HG03460 (cell line): ENCODE results near the gene RTP2.
A peak's percentile ranks its signal among the peaks of the same experiment; 100 is the strongest.
"Not testable (repeated sequence)": the region's sequence is repeated elsewhere in the genome, so short reads cannot be mapped to it uniquely, and the experiment has no call there.

Source experiments
- ATAC-seq: cut with Tn5 transposase; IDR thresholded peaks from one replicate; pipeline ENCODE4 v1.9.1; 2021; ENCODE audit not compliant: unreplicated experiment

RTP2 gene

GRCh38 chr3:187717572-187717971 is 15.2 kb upstream of the RTP2 start:
- ATAC-seq = no peak

GRCh38 chr3:187714404-187714979 is 12.1 kb upstream of the RTP2 start:
- ATAC-seq = peak; percentile 87

- no peak for ATAC-seq
These were observed 11.1 kb upstream of the RTP2 start for GRCh38 chr3:187713504-187713903.

- no peak for ATAC-seq
These were observed 6.8 kb upstream of the RTP2 start for GRCh38 chr3:187709155-187709554.

- ATAC-seq = no peak
These were observed 6.3 kb upstream of the RTP2 start for GRCh38 chr3:187708696-187709095.

- ATAC-seq = no peak
These were observed 4.6 kb upstream of the RTP2 start for GRCh38 chr3:187706971-187707370.

GRCh38 chr3:187705164-187705563 is 2.8 kb upstream of the RTP2 start:
- no peak for ATAC-seq

- no peak for ATAC-seq
These were observed 2.1 kb downstream of the RTP2 start for GRCh38 chr3:187700249-187700648.

GRCh38 chr3:187698499-187699399 is 3.6 kb downstream of the RTP2 start:
- no peak for ATAC-seq

GRCh38 chr3:187696021-187696420 is 6.3 kb downstream of the RTP2 start:
- ATAC-seq = no peak

GRCh38 chr3:187695449-187695848 is 6.9 kb downstream of the RTP2 start:
- ATAC-seq = no peak

- no peak for ATAC-seq
These were observed 7.6 kb downstream of the RTP2 start for GRCh38 chr3:187694801-187695200.

GRCh38 chr3:187693431-187693830 is 8.9 kb downstream of the RTP2 start:
- ATAC-seq = no peak

- no peak for ATAC-seq
These were observed 12.4 kb downstream of the RTP2 start for GRCh38 chr3:187689984-187690383.

GRCh38 chr3:187686621-187687273 is 15.6 kb downstream of the RTP2 start:
- no peak for ATAC-seq

- no peak for ATAC-seq
These were observed 16.4 kb downstream of the RTP2 start for GRCh38 chr3:187685948-187686347.

GRCh38 chr3:187684880-187685279 is 17.5 kb downstream of the RTP2 start:
- ATAC-seq = no peak

- no peak for ATAC-seq
These were observed 17.9 kb downstream of the RTP2 start for GRCh38 chr3:187684444-187684843.

- ATAC-seq = not testable (repeated sequence)
These were observed 20.6 kb downstream of the RTP2 start for GRCh38 chr3:187681756-187682155.

GRCh38 chr3:187679638-187680396 is 22.5 kb downstream of the RTP2 start:
- ATAC-seq = peak; percentile 90

GRCh38 chr3:187678726-187679268 is 23.6 kb downstream of the RTP2 start:
- ATAC-seq = no peak
